ENCODE results near the gene NF1.

NF1 gene

DNA sequence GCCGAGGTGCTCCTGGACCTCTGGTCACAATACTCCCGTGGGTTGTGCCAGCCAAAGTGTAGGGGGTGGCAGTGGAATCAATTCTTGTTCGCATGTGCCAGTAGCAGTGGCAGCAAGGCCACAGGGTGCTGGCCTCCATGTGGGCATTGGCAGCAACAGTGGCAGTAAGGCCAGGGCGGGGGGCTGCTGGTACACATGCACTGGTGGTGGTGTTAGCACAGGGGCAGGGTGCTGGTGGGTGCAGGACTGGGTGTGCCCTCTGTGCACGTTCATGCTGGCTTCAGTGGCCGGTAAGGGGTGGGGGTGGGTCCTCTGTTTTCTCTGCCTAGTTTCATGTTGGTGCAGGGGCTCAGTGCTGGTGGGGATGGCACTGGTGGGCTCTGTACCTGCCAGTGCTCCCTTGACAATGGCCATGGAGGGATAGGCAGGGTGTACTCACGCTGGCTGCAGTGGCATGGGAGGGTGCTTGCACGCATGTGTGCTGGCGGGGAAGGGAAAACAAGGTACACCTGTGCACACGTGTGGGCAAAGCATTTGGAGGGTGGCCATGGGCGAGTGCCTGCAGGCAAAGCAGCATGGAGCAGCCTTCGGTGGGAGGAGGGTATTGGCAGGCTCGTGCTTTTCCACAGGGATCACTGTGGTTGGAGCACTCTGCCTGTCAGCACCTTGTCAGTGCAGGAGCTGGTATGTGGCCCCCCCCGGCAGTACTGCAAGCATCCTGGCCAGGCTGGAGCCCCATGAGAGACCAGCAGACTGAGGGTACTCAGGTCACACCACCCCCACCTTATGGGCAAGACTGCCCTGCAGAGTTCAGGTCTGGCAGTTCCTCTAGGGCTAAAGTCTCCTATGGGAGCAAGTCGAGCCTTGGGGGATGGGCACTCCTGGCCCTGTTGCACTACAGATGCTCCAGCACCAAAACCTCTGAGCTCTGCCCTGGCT, 35.8 kb downstream of the NF1 start:
- peaks cover 9% of the 10 kb centered on the region for H3K36me3 ChIP-seq (ENCODE audit: control insufficient read depth, insufficient read depth, low read length)
- no peaks in the 10 kb centered on the region for H3K9me3 ChIP-seq (ENCODE audit: control insufficient read depth, low read length)
- H3K4me1 ChIP-seq (ENCODE audit: control insufficient read depth, insufficient read depth, low read length, poor library complexity, severe bottlenecking), result peaks cover 11% of the 10 kb centered on the region
- H3K4me3 ChIP-seq (ENCODE audit: extremely low read depth, insufficient read depth, low read length, poor library complexity, severe bottlenecking), result no peak overlapping the region
- WGBS, 2 experiments (ENCODE audit: insufficient coverage in 2 of 2), result 86 to 92% methylated on average over 12 to 14 of the region's 15 CpGs
- H3K27ac ChIP-seq (ENCODE audit: low read depth, low read length, severe bottlenecking), result no peak overlapping the region

DNA sequence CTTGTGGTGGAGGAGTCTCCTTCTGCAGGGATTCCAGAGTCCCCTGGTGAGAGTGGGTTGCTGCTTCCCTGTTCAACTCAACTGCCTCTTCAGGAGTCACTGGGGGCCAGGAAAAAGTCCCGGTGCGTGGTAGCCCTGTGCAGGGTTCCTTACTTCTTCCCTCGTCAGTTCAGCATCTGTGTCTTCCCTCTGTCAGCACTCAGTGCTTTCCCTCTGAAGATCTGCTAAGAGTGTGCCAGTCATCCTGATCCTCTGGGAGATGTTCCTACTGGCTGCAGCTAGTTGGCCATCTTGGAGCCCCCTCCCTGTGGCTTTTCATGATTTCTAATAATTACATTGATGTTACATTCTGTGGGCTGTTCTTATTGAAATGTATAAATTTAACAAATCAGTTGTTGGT, 36.5 kb downstream of the NF1 start:
- no peak overlapping the region for H3K4me3 ChIP-seq (ENCODE audit: extremely low read depth, insufficient read depth, low read length, poor library complexity, severe bottlenecking)
- WGBS, 2 experiments (ENCODE audit: insufficient coverage in 2 of 2), result 87 to 93% methylated on average over 3 of the region's 3 CpGs
- peaks cover 11% of the 10 kb centered on the region for H3K4me1 ChIP-seq (ENCODE audit: control insufficient read depth, insufficient read depth, low read length, poor library complexity, severe bottlenecking)
- no peak overlapping the region for H3K27ac ChIP-seq (ENCODE audit: low read depth, low read length, severe bottlenecking)
- H3K9me3 ChIP-seq (ENCODE audit: control insufficient read depth, low read length), result no peaks in the 10 kb centered on the region
- H3K36me3 ChIP-seq (ENCODE audit: control insufficient read depth, insufficient read depth, low read length), result peaks cover 13% of the 10 kb centered on the region

DNA sequence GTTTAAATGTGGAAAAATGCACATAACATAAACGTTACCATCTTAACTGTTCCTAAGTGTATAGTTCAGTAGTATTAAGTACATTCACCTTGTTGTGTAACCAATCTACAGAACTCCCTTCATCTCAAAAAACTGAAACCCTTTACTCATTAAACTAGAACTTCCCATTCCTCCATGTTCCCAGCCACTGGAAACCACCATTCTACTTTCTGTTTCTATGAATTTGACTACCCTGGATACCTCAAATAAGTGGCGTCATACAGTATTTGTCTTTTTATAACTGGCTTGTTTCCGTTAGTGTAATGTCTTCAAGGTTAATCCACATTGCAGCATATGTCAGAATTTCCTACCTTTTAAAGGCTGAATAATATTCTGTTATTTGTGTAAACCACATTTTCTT, 38.2 kb downstream of the NF1 start:
- H3K27ac ChIP-seq (ENCODE audit: low read depth, low read length, severe bottlenecking), result no peak overlapping the region
- peaks cover 11% of the 10 kb centered on the region for H3K4me1 ChIP-seq (ENCODE audit: control insufficient read depth, insufficient read depth, low read length, poor library complexity, severe bottlenecking)
- no peaks in the 10 kb centered on the region for H3K9me3 ChIP-seq (ENCODE audit: control insufficient read depth, low read length)
- H3K4me3 ChIP-seq (ENCODE audit: extremely low read depth, insufficient read depth, low read length, poor library complexity, severe bottlenecking), result no peak overlapping the region
- WGBS, 2 experiments (ENCODE audit: insufficient coverage in 2 of 2), result 100% methylated on average over 1 of the region's 3 CpGs; no CpG with 5 or more reads in 1 of the 2 experiments
- peaks cover 18% of the 10 kb centered on the region for H3K36me3 ChIP-seq (ENCODE audit: control insufficient read depth, insufficient read depth, low read length)

DNA sequence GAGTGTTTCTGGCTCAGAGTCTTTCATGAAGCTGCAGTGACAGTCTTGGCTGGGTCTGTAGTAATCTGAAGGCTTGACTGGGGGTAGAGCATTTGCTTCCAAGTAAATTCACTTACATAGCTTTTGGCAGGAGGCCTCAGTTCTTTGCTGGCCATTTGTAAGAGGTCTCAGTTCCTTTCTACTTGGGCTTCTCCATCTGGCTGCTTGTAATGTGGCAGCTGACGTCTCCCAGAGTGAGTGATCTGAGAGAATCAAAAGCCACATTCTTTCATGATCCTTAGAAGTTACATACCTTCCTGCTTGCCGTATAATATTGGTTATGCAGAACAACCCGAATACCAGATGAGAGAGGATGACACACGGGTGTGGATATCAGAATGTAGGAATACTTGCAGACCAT, 39.8 kb downstream of the NF1 start:
- WGBS, 2 experiments (ENCODE audit: insufficient coverage in 2 of 2), result 70% methylated on average over 2 of the region's 4 CpGs; no CpG with 5 or more reads in 1 of the 2 experiments
- peaks cover 11% of the 10 kb centered on the region for H3K4me1 ChIP-seq (ENCODE audit: control insufficient read depth, insufficient read depth, low read length, poor library complexity, severe bottlenecking)
- no peak overlapping the region for H3K4me3 ChIP-seq (ENCODE audit: extremely low read depth, insufficient read depth, low read length, poor library complexity, severe bottlenecking)
- H3K36me3 ChIP-seq (ENCODE audit: control insufficient read depth, insufficient read depth, low read length), result peaks cover 20% of the 10 kb centered on the region
- H3K27ac ChIP-seq (ENCODE audit: low read depth, low read length, severe bottlenecking), result no peak overlapping the region
- H3K9me3 ChIP-seq (ENCODE audit: control insufficient read depth, low read length), result no peaks in the 10 kb centered on the region

DNA sequence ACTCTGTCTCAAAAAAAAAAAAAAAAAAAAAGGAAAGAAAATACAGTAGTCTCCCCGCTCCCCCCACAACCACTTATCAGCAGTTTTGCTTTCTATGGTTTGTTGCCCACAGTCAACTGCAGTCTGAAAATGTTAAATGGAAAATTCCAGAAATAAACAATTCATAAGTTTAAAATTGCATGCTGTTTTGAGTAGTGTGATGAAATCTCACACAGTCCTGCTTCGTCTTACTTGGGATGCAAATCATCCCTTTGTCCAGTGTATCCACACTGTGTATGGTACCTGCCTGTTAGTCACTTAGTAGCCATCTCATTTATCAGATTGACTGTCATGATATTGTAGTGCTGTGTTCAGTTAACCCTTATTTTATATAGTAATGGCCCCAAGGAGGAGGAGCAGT, 41.5 kb downstream of the NF1 start:
- no CpG with 5 or more reads among the region's 2 CpGs for whole genome bisulfite sequencing, 2 experiments (ENCODE audit: insufficient coverage in 2 of 2)

DNA sequence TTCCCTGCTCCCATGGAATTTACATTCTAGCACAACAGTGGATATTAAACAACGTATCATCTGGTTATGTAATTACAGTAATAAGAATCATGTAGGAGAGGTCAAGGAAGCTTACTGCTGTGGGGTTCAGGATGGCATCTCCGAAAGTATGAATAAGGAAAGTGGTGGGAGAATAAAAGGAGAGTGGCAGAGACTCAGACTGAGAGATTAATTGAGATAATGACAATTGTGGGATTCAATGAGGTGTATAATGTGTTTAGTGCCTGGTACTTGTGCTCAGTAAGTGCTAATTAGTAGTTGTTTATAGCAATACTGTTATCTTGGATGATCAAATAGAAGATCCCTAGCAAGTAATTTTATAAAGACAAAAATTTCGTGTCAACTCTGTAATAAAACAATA, 45.3 kb downstream of the NF1 start:
- H3K4me1 ChIP-seq (ENCODE audit: control insufficient read depth, insufficient read depth, low read length, poor library complexity, severe bottlenecking), result no peaks in the 10 kb centered on the region
- WGBS, 2 experiments (ENCODE audit: insufficient coverage in 2 of 2), result 89 to 100% methylated on average over 1 to 2 of the region's 3 CpGs

More for the DNA sequence above, 41.5 kb downstream of the NF1 start:
- H3K9me3 ChIP-seq (ENCODE audit: control insufficient read depth, low read length), result no peaks in the 10 kb centered on the region
- no peak overlapping the region for H3K4me3 ChIP-seq (ENCODE audit: extremely low read depth, insufficient read depth, low read length, poor library complexity, severe bottlenecking)
- peaks cover 24% of the 10 kb centered on the region for H3K36me3 ChIP-seq (ENCODE audit: control insufficient read depth, insufficient read depth, low read length)
- no peaks in the 10 kb centered on the region for H3K4me1 ChIP-seq (ENCODE audit: control insufficient read depth, insufficient read depth, low read length, poor library complexity, severe bottlenecking)
- no peak overlapping the region for H3K27ac ChIP-seq (ENCODE audit: low read depth, low read length, severe bottlenecking)

DNA sequence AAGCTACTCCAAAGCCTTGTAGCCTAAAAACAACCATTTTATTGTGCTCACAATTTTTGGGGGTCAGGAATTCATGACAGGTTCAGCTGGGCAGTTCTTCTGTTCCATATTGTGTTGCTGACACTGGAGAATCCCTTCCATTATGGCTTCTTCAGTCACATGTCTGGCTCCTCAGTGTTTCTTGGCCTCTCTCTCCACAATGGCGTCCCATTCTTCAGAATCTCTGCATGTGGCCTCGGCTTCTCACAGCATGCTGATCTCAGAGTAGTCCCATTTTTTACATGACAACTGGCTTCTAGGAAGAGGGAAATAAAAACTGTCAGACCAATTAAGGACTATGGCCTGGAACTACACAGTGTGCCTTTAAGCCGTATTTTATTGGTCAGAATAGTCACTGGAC, 49.7 kb downstream of the NF1 start:
- 52 to 62% methylated on average over 3 of the region's 3 CpGs for WGBS, 2 experiments (ENCODE audit: insufficient coverage in 2 of 2)
- peaks cover 23% of the 10 kb centered on the region for H3K36me3 ChIP-seq (ENCODE audit: control insufficient read depth, insufficient read depth, low read length)
- H3K27ac ChIP-seq (ENCODE audit: low read depth, low read length, severe bottlenecking), result no peak overlapping the region
- H3K4me3 ChIP-seq (ENCODE audit: extremely low read depth, insufficient read depth, low read length, poor library complexity, severe bottlenecking), result no peak overlapping the region
- no peaks in the 10 kb centered on the region for H3K9me3 ChIP-seq (ENCODE audit: control insufficient read depth, low read length)
- H3K4me1 ChIP-seq (ENCODE audit: control insufficient read depth, insufficient read depth, low read length, poor library complexity, severe bottlenecking), result peaks cover 9% of the 10 kb centered on the region

More for the DNA sequence above, 45.3 kb downstream of the NF1 start:
- Histone ChIP-seq H3K9me3 (ENCODE audit: control insufficient read depth, low read length) (no peaks in the 10 kb centered on the region), H3K36me3 (ENCODE audit: control insufficient read depth, insufficient read depth, low read length) (peaks cover 20% of the 10 kb centered on the region), H3K27ac (ENCODE audit: low read depth, low read length, severe bottlenecking) (no peak overlapping the region), H3K4me3 (ENCODE audit: extremely low read depth, insufficient read depth, low read length, poor library complexity, severe bottlenecking) (no peak overlapping the region)

DNA sequence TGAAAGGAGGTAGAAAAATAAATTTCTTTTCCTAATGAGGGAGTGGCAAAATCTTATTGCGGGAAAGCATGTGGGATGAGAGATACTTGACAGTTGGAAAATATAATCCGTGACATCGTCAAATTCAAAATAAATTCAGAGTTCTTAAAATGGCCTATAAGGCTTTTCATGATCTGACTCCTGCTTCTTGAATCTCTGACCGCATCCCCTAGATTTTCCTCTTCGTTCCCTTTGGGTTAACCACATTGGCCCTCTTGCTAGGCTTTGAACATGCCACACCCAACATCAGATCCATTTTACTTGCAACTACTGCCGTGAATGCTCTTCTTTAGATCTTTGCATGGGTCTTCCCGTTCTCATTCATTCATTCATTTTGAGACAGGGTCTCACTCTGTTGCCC, 50.1 kb downstream of the NF1 start:
- WGBS, 2 experiments (ENCODE audit: insufficient coverage in 2 of 2), result 77 to 79% methylated on average over 7 of the region's 7 CpGs
- Histone ChIP-seq H3K4me1 (ENCODE audit: control insufficient read depth, insufficient read depth, low read length, poor library complexity, severe bottlenecking) (peaks cover 9% of the 10 kb centered on the region), H3K36me3 (ENCODE audit: control insufficient read depth, insufficient read depth, low read length) (peaks cover 19% of the 10 kb centered on the region), H3K27ac (ENCODE audit: low read depth, low read length, severe bottlenecking) (no peak overlapping the region), H3K9me3 (ENCODE audit: control insufficient read depth, low read length) (no peaks in the 10 kb centered on the region), H3K4me3 (ENCODE audit: extremely low read depth, insufficient read depth, low read length, poor library complexity, severe bottlenecking) (no peak overlapping the region)

DNA sequence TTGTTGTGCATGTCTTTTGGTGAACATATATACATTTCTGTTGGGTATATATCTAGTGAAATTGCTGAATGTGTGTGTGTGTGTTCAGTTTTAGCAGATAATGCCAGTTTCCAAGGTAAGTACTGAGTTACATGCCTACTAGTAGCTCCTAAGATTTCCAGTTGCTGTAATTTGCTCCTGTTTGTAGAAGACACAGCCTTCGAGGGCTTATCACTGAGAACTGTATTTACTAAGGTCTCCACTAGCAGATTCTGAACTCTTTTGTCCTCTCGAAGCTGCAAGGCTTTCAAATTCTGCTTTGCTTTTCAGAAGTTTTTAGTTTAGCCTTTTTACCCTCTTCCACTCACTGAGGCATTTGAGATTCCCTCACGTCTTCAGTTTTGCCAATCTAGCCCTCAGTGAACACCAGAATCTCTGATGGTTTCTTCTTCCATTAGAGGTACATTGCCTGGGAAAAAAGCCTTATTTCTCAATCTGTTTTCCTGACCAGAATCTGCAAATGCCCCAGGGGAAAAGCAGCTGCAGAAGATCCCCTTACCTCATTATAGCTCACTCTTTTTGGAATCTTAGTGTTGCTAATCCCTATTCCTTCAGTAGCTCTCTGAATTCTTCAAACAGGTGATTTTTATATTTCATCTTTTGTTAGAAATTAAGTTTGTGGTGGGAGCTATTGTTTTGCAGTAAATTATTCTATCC, 52.9 kb downstream of the NF1 start:
- 68 to 77% methylated on average over 3 of the region's 3 CpGs for WGBS, 2 experiments (ENCODE audit: insufficient coverage in 2 of 2)
- Histone ChIP-seq H3K4me1 (ENCODE audit: control insufficient read depth, insufficient read depth, low read length, poor library complexity, severe bottlenecking) (peaks cover 9% of the 10 kb centered on the region), H3K4me3 (ENCODE audit: extremely low read depth, insufficient read depth, low read length, poor library complexity, severe bottlenecking) (no peak overlapping the region), H3K36me3 (ENCODE audit: control insufficient read depth, insufficient read depth, low read length) (peaks cover 17% of the 10 kb centered on the region), H3K27ac (ENCODE audit: low read depth, low read length, severe bottlenecking) (peak overlapping the region; percentile 60), H3K9me3 (ENCODE audit: control insufficient read depth, low read length) (no peaks in the 10 kb centered on the region)

DNA sequence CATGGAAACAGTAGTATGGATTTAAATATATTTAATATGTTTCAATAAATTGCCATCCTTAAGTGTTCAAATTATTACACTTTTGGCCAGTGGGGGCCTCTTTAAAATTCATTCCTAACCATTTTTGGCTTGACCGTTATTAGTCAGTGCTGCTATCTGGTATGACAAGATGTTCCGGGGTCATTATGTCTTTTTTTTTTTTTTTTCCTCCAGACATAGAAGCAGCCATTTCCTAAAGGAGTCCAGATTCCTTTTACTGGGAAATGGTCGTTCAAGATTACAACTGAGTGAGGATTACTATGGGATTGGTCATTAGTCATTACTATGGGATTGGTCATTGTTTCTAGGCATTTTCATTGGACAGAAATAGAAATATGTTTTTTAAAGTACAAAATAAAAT, 53.4 kb downstream of the NF1 start:
- 67% methylated on average over 1 of the region's 3 CpGs; no CpG with 5 or more reads in 1 of the 2 experiments for WGBS, 2 experiments (ENCODE audit: insufficient coverage in 2 of 2)
- peaks cover 17% of the 10 kb centered on the region for H3K36me3 ChIP-seq (ENCODE audit: control insufficient read depth, insufficient read depth, low read length)
- no peak overlapping the region for H3K4me3 ChIP-seq (ENCODE audit: extremely low read depth, insufficient read depth, low read length, poor library complexity, severe bottlenecking)
- H3K9me3 ChIP-seq (ENCODE audit: control insufficient read depth, low read length), result no peaks in the 10 kb centered on the region
- H3K4me1 ChIP-seq (ENCODE audit: control insufficient read depth, insufficient read depth, low read length, poor library complexity, severe bottlenecking), result peaks cover 9% of the 10 kb centered on the region
- H3K27ac ChIP-seq (ENCODE audit: low read depth, low read length, severe bottlenecking), result no peak overlapping the region

Data from mesodermal cell (in vitro differentiated cells).